ENCODE measurements around the gene ZNF436. TPM values are rescaled to one million over a fixed set of nuclear protein-coding genes. Genes with fewer than 3 reads are reported as not detected.
A peak's percentile ranks its signal among the peaks of the same experiment; 100 is the strongest.

Gene ZNF436
- total and polyA plus RNA-seq, 9 of the 15 experiments (the other 6 are each of a cell fraction or from before 2014, with no cell fraction given), result 2.1 to 11.3 (median 6.8) TPM

DNA sequence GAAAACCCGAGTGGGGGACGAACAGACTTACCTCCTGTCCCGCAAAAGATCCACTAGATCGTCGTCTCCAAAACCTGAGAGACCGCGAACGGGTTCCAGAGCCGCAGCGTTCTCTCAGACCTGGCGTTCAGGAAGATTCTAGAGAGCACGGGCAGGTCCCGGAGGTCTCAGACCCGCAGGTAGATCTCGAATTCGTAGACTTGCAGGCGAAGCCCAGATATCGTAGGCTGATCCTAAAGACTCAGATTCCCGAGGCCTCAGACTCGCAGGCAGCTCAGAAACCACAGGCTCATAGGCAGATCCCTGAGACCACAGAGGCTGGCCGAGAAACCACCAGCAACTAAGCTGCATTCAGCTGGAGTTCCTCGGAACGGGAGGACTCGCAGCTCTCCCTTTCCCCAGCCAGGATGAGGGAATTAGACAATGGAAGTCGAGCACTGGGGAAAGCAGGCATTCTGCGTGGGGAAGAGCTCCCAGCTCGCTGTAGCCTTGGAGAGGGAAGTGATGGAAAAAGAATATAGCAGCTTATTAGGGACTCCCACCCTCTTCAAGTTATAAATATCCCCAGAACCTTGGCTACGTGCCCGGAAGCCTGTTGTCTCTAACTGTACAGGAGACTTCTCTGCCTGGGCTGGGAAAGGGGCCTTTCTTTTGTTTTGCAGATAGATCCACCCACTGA, at the start of gene ZNF436 (continued):
- TF ChIP-seq, protein P1, sequence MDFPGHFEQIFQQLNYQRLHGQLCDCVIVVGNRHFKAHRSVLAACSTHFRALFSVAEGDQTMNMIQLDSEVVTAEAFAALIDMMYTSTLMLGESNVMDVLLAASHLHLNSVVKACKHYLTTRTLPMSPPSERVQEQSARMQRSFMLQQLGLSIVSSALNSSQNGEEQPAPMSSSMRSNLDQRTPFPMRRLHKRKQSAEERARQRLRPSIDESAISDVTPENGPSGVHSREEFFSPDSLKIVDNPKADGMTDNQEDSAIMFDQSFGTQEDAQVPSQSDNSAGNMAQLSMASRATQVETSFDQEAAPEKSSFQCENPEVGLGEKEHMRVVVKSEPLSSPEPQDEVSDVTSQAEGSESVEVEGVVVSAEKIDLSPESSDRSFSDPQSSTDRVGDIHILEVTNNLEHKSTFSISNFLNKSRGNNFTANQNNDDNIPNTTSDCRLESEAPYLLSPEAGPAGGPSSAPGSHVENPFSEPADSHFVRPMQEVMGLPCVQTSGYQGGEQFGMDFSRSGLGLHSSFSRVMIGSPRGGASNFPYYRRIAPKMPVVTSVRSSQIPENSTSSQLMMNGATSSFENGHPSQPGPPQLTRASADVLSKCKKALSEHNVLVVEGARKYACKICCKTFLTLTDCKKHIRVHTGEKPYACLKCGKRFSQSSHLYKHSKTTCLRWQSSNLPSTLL (IDR thresholded peaks at IDR 0.05), result 0 out of 2 replicates have a peak, but pooled peaks have one; percentile 25
- peak; percentile 19; the same call in 1 of the 2 replicates for TF ChIP-seq SMARCA4 (IDR thresholded peaks at IDR 0.05)
- TF ChIP-seq, protein P2, sequence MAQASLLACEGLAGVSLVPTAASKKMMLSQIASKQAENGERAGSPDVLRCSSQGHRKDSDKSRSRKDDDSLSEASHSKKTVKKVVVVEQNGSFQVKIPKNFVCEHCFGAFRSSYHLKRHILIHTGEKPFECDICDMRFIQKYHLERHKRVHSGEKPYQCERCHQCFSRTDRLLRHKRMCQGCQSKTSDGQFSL (CRISPR knock-in tag; IDR thresholded peaks at IDR 0.05), result no peak; the same call in 1 of the 2 replicates
- TF ChIP-seq, protein P2 (tag; IDR thresholded peaks at IDR 0.05), result peak in 1 of 2 experiments; percentile 36; a peak in 1 of 4 replicates
- TF ChIP-seq, protein P3, sequence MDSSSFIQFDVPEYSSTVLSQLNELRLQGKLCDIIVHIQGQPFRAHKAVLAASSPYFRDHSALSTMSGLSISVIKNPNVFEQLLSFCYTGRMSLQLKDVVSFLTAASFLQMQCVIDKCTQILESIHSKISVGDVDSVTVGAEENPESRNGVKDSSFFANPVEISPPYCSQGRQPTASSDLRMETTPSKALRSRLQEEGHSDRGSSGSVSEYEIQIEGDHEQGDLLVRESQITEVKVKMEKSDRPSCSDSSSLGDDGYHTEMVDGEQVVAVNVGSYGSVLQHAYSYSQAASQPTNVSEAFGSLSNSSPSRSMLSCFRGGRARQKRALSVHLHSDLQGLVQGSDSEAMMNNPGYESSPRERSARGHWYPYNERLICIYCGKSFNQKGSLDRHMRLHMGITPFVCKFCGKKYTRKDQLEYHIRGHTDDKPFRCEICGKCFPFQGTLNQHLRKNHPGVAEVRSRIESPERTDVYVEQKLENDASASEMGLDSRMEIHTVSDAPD (CRISPR knock-in tag; IDR thresholded peaks at IDR 0.05), result no peak
- peak; percentile 43 for TF ChIP-seq RNF2 (IDR thresholded peaks at IDR 0.05)
- no peak for TF ChIP-seq HDAC8 (tag; IDR thresholded peaks at IDR 0.05)
- TF ChIP-seq, protein P4, sequence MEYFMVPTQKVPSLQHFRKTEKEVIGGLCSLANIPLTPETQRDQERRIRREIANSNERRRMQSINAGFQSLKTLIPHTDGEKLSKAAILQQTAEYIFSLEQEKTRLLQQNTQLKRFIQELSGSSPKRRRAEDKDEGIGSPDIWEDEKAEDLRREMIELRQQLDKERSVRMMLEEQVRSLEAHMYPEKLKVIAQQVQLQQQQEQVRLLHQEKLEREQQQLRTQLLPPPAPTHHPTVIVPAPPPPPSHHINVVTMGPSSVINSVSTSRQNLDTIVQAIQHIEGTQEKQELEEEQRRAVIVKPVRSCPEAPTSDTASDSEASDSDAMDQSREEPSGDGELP (CRISPR knock-in tag; IDR thresholded peaks at IDR 0.05; ENCODE audit: borderline replicate concordance), result peak; percentile 48; the same call in 1 of the 2 replicates
- TF ChIP-seq, protein P5, sequence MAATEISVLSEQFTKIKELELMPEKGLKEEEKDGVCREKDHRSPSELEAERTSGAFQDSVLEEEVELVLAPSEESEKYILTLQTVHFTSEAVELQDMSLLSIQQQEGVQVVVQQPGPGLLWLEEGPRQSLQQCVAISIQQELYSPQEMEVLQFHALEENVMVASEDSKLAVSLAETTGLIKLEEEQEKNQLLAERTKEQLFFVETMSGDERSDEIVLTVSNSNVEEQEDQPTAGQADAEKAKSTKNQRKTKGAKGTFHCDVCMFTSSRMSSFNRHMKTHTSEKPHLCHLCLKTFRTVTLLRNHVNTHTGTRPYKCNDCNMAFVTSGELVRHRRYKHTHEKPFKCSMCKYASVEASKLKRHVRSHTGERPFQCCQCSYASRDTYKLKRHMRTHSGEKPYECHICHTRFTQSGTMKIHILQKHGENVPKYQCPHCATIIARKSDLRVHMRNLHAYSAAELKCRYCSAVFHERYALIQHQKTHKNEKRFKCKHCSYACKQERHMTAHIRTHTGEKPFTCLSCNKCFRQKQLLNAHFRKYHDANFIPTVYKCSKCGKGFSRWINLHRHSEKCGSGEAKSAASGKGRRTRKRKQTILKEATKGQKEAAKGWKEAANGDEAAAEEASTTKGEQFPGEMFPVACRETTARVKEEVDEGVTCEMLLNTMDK (IDR thresholded peaks at IDR 0.05; ENCODE audit: borderline replicate concordance, insufficient read depth, low read depth, low read length, poor library complexity, severe bottlenecking), result no peak
- TF ChIP-seq SRSF3 (IDR thresholded peaks at IDR 0.05; ENCODE audit: insufficient read depth, low read length), result no peak
- TF ChIP-seq CCNT2 (IDR thresholded peaks at IDR 0.05; ENCODE audit: borderline replicate concordance, extremely low read depth, insufficient read length, low read depth, low read length), result no peak
- TF ChIP-seq, protein P6, sequence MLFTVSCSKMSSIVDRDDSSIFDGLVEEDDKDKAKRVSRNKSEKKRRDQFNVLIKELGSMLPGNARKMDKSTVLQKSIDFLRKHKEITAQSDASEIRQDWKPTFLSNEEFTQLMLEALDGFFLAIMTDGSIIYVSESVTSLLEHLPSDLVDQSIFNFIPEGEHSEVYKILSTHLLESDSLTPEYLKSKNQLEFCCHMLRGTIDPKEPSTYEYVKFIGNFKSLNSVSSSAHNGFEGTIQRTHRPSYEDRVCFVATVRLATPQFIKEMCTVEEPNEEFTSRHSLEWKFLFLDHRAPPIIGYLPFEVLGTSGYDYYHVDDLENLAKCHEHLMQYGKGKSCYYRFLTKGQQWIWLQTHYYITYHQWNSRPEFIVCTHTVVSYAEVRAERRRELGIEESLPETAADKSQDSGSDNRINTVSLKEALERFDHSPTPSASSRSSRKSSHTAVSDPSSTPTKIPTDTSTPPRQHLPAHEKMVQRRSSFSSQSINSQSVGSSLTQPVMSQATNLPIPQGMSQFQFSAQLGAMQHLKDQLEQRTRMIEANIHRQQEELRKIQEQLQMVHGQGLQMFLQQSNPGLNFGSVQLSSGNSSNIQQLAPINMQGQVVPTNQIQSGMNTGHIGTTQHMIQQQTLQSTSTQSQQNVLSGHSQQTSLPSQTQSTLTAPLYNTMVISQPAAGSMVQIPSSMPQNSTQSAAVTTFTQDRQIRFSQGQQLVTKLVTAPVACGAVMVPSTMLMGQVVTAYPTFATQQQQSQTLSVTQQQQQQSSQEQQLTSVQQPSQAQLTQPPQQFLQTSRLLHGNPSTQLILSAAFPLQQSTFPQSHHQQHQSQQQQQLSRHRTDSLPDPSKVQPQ (CRISPR knock-in tag; IDR thresholded peaks at IDR 0.05; ENCODE audit: borderline replicate concordance), result no peak
- 0 out of 4 replicates have a peak, but pooled peaks of 1 of the 2 experiments have one; percentile 37 for TF ChIP-seq FOXK2 (conservative IDR thresholded peaks at IDR 0.05 in 1 of 2, IDR thresholded peaks at IDR 0.05 in 1 of 2; ENCODE audit: low read depth in 2 of 2)
- TF ChIP-seq TRIM28 (IDR thresholded peaks at IDR 0.05), result no peak
- TF ChIP-seq MEF2A (IDR thresholded peaks at IDR 0.05; ENCODE audit: control insufficient read depth, low read depth, low read length), result peak; percentile 88
- no peak for TF ChIP-seq TGIF2 (CRISPR knock-in tag; IDR thresholded peaks at IDR 0.05)
